GM12872 (cell line): ENCODE measurements around the gene PPP2R5A.

Source experiments
- TF ChIP-seq, protein P1 (sequence below): IDR thresholded peaks from 3 replicates; pipeline ENCODE4 v1.5.1; 2011; ENCODE audit warnings: low read depth, mild to moderate bottlenecking, low read length, moderate library complexity; ENCODE audit not compliant: insufficient read depth

The PPP2R5A gene

DNA sequence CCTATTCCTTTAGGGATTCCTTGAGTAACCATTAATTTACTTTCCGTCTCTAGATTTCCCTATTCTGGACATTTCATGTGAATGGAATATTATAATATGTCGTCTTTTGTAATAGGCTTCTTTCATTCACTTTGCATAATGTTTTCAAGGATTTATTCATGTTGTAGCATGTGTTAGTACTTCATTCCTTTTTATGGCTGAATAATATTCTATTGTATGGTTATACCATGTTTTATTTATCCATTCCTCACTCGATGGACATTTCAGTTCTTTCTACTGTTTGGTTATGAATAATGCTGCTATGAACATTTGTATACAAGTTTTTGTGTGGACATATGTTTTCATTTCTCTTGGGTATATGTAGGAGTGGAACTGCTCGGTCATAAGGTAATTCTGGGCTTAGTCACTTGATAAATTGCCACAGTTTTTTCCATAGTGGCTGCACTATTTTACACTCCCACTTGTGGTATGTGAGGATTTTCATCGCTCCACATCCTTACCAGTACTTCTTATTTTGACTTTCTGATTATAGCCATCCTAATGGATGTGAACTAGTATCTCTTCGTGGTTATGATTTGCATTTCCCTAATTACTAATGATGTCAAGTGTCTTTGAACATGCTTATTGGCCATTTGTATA is 17.7 kb downstream of the PPP2R5A start:
- TF ChIP-seq, protein P1, sequence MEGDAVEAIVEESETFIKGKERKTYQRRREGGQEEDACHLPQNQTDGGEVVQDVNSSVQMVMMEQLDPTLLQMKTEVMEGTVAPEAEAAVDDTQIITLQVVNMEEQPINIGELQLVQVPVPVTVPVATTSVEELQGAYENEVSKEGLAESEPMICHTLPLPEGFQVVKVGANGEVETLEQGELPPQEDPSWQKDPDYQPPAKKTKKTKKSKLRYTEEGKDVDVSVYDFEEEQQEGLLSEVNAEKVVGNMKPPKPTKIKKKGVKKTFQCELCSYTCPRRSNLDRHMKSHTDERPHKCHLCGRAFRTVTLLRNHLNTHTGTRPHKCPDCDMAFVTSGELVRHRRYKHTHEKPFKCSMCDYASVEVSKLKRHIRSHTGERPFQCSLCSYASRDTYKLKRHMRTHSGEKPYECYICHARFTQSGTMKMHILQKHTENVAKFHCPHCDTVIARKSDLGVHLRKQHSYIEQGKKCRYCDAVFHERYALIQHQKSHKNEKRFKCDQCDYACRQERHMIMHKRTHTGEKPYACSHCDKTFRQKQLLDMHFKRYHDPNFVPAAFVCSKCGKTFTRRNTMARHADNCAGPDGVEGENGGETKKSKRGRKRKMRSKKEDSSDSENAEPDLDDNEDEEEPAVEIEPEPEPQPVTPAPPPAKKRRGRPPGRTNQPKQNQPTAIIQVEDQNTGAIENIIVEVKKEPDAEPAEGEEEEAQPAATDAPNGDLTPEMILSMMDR = no peak

DNA sequence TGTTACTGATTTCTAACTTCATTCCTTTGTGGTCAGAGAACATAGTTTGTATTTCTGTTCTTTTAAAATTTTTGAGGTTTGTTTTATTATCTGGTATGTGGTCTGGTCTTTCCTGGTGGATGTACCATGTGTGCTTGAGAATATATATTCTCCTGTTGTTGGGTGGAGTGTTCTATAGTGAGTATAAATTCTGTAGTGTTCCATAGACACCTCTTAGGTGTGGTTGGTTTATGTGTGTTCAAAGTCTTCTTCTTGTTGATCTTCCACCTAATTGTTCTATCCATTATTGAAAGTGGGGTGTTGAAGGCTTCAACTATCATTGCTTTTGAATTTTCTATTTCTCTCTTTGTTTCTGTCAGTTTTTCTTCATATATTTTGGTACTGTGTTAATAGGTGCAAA is 20.1 kb downstream of the PPP2R5A start:
- TF ChIP-seq, protein P1 = no peak

DNA sequence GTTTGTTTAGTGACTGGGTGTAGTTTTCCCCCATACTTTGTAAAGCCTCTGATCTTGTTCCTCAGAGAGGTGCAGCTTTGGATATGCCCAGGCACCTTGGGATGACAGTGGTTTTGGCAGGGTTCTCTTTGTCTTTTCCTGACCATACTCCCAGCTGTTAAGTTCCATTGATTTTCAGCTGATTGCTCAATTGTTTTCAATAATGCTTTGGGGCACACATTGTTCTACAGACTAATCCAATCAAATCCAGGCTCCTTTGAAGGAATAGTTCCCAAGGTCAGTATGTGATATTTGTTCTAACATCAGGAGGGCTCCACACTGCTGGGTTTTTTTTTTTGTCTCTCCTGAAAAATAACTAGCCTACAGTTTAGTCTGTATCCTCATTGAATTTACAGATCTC is 24.8 kb downstream of the PPP2R5A start:
- TF ChIP-seq, protein P1 = no peak

DNA sequence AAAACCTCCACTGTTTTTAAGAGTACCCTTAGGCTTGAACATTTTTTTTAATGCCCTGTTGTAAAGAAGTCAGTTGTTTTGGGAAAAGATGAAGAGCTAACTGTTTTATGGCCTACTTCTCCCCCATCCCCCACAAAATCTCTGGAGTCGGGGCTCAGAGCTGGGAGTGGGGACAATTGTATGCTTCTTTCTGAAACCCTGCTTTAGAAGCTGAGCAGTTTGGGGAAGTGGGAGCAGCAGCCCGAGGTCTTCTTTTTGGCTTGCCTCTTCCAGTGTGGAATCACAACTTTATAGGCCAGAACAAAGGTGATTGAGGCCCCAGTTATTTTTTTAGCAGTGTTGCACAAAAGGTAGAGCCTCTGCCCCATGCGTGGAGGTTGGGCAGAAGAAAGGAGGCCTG is 25.2 kb downstream of the PPP2R5A start:
- TF ChIP-seq, protein P1 = no peak

DNA sequence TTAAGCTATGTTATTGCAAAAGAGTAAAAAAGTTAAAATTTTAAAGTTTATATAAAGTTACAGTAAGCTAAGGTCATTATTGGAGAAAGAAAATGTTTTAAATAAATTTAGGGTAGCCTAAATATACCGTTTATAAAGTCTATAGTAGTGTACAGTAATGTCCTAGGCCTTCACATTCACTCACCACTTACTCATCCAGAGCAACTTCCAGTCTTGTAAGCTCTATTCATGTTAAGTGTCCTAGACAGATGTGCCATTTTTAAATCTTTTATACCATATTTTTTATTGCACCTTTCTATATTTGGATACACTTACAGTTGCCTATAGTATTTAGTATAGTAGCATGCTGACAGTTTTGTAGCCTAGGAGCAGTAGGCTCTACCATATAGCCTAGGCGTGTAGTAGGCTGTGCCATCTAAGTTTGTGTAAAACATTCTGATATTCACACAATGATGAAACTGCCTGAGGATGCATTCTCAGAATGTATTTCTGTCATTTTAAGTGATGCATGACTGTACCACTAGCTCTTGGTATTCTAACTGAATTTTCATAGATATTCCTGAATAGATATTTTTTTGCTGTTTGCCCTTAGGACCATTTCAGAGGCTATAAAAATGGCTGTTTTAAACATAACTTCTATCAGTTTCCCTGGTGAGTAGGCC is 26.8 kb downstream of the PPP2R5A start:
- TF ChIP-seq, protein P1 = no peak

DNA sequence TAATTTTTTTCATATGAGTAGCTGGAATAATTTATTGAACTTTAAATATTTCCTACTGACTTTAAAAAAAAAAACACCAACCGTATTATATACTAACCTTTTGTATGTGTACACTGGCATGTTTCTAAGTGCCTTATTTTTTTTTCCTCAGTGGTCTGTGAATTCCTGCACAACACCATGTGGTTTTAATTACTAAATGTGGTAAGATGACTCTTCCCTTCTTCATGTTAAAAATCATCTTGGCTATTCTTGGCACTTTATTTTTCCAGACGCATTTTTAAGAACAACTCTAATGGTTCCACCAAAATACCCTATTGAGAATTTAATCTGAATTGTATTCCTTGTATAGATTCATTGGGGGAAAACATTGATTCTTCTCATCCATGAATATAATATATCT is 28.4 kb downstream of the PPP2R5A start:
- TF ChIP-seq, protein P1 = no peak

DNA sequence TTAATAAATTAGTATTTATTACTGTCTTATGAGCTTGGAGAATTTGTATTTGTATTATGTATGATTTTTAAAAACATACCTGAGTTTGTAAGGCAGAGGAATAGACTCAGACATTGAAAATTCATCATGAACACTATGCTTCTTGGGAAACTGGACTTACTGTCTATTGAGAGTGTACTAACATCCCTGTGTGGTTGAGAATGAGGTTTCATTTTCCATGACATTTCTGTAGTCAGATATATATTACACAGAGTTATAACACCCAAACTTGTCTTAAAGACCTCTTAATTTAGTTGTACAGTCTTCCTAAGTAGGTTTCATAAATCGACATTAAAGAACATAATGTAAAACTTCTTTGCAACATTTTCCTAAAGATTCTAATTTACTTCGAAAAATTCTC is 30.0 kb downstream of the PPP2R5A start:
- TF ChIP-seq, protein P1 = no peak
